GM13977 (cell line): ENCODE results near the gene FDX2.

Experiments used
- DNase-seq: peaks from one replicate; pipeline ENCODE4 v3.0.0; 2012; ENCODE audit warnings: low spot score
- CTCF ChIP-seq: IDR thresholded peaks from 2 replicates; pipeline ENCODE4 v1.5.1; 2012; ENCODE audit warnings: mild to moderate bottlenecking, control low read depth; ENCODE audit not compliant: insufficient read depth; ENCODE audit errors: extremely low read depth, missing control alignments
- in situ Hi-C: fragments of 300-500 bp; cut with MboI; formaldehyde crosslinking; loops from one replicate; pipeline ENCODE4 v1.12.0; 2022; ENCODE audit warnings: low sequenced_read_pairs, low pct_unique_long_range_greater_than_20kb, mixed read lengths, inconsistent platforms; ENCODE audit not compliant: unreplicated experiment

FDX2 gene

GRCh38 chr19:10315335-10316214, at the start of gene FDX2:
TSS of gene FDX2 (minus strand) at chr19:10316015. CDS start at chr19:10315996, 19 bp downstream.
- in situ Hi-C loops, result no loop called here
- no peak for TF ChIP-seq CTCF
- DNase-seq, result peak; percentile 97

GRCh38 chr19:10365518-10365917, 49.7 kb upstream of the FDX2 start:
- peak; percentile 9 for DNase-seq
- in situ Hi-C loops, result no loop called here
- TF ChIP-seq CTCF, result no peak

GRCh38 chr19:10364644-10365043, 48.8 kb upstream of the FDX2 start:
- no peak for TF ChIP-seq CTCF
- DNase-seq, result no peak
- in situ Hi-C loops, result no loop called here

GRCh38 chr19:10363789-10364281, 48.0 kb upstream of the FDX2 start:
- DNase-seq, result peak; percentile 13
- no peak for TF ChIP-seq CTCF
- in situ Hi-C loops, result no loop called here

GRCh38 chr19:10362259-10362658, 46.4 kb upstream of the FDX2 start:
- DNase-seq, result no peak
- TF ChIP-seq CTCF, result no peak
- in situ Hi-C loops, result no loop called here

- TF ChIP-seq CTCF, result no peak
- in situ Hi-C loops, result no loop called here
- peak; percentile 11 for DNase-seq
Observed at GRCh38 chr19:10361569-10362011, 45.8 kb upstream of the FDX2 start.
